CD14-positive monocyte (primary cell): ENCODE measurements around the gene ZNF223. TPM values are rescaled to one million over a fixed set of nuclear protein-coding genes. Genes with fewer than 3 reads are reported as not detected.

Experiments used
- DNase-seq, 3 donors: peaks; one replicate each; pipeline ENCODE4 v3.0.0-alpha.2; 2011 to 2022
- H2AFZ ChIP-seq: 2 replicates; pipeline ENCODE4 v1.6.0; 2012; ENCODE audit warnings: mild to moderate bottlenecking, low read depth, low read length, inconsistent platforms; ENCODE audit not compliant: insufficient read depth, poor library complexity, severe bottlenecking
- H3K27ac ChIP-seq, 2 donors: 1 replicate in 1 of 2; 2 replicates in 1 of 2; pipeline ENCODE4 v1.5.1; 2012 to 2013; ENCODE audit warnings: low read length in 2 of 2, control low read depth in 1 of 2, inconsistent platforms in 1 of 2, low read depth in 1 of 2, mild to moderate bottlenecking in 1 of 2
- H3K27me3 ChIP-seq, 2 donors: one replicate each; pipeline versions ENCODE4 v1.6.0 to v1.6.1; 2011 to 2013; ENCODE audit warnings: low read length in 2 of 2; ENCODE audit not compliant: control insufficient read depth in 2 of 2, insufficient read depth in 2 of 2
- H3K36me3 ChIP-seq, 2 donors: replicated peaks in 1 of 2; 1 replicate in 1 of 2; 2 replicates in 1 of 2; pipeline versions ENCODE4 v1.5.1 to v1.6.1; 2012 to 2013; ENCODE audit warnings: low read length in 2 of 2, control low read depth in 1 of 2, inconsistent platforms in 1 of 2, mild to moderate bottlenecking in 1 of 2; ENCODE audit not compliant: insufficient read depth in 2 of 2, control insufficient read depth in 1 of 2
- H3K4me1 ChIP-seq, 2 donors: 1 replicate in 1 of 2; 2 replicates in 1 of 2; pipeline versions ENCODE4 v1.5.1 to v1.6.1; 2012 to 2013; ENCODE audit warnings: low read length in 2 of 2, control low read depth in 1 of 2, inconsistent platforms in 1 of 2, mild to moderate bottlenecking in 1 of 2, moderate library complexity in 1 of 2; ENCODE audit not compliant: insufficient read depth in 2 of 2, control insufficient read depth in 1 of 2
- H3K4me2 ChIP-seq: replicated peaks from 2 replicates; pipeline ENCODE3; 2012; ENCODE audit warnings: low read length, moderate library complexity, mild to moderate bottlenecking; ENCODE audit not compliant: poor library complexity, severe bottlenecking; ENCODE audit errors: extremely low read depth
- H3K4me3 ChIP-seq, 3 experiments: fragments of 200-600 bp in 1 of 3; sonication (generic) in 1 of 3; replicated peaks in 1 of 3; 1 replicate in 2 of 3; 2 replicates in 1 of 3; pipeline ENCODE4 v1.5.1; 2011 to 2013; ENCODE audit warnings: low read length in 3 of 3, mild to moderate bottlenecking in 3 of 3, control low read depth in 2 of 3, low read depth in 2 of 3, inconsistent platforms in 1 of 3, moderate library complexity in 1 of 3
- H3K79me2 ChIP-seq: 2 replicates; pipeline ENCODE4 v1.6.0; 2012; ENCODE audit warnings: mild to moderate bottlenecking, control low read depth, inconsistent platforms, low read length, moderate library complexity; ENCODE audit not compliant: insufficient read depth
- H3K9ac ChIP-seq: 2 replicates; pipeline ENCODE4 v1.6.0; 2017; ENCODE audit warnings: low read length, mild to moderate bottlenecking; ENCODE audit not compliant: insufficient read depth, poor library complexity, severe bottlenecking
- H3K9me3 ChIP-seq, 2 donors: replicated peaks in 1 of 2; 1 replicate in 1 of 2; 2 replicates in 1 of 2; pipeline versions ENCODE4 v1.5.1 to v1.6.1; 2012 to 2013; ENCODE audit warnings: low read length in 2 of 2, control low read depth in 1 of 2; ENCODE audit not compliant: control insufficient read depth in 1 of 2, insufficient read depth in 1 of 2
- H4K20me1 ChIP-seq: 2 replicates; pipeline ENCODE4 v1.6.0; 2012; ENCODE audit warnings: mild to moderate bottlenecking, low read length, control low read depth, moderate library complexity; ENCODE audit not compliant: insufficient read depth
- H3K27ac Mint-ChIP-seq, 7 donors: one replicate each; pipeline ENCODE4 v1.8.0; 2020; ENCODE audit warnings: mild to moderate bottlenecking in 7 of 7, mixed read lengths in 7 of 7, moderate library complexity in 6 of 7, inconsistent platforms in 2 of 7
- H3K27me3 Mint-ChIP-seq, 3 donors: one replicate each; pipeline ENCODE4 v1.8.0; 2021 to 2022; ENCODE audit warnings: low read depth in 3 of 3, mild to moderate bottlenecking in 3 of 3, mixed read lengths in 3 of 3, moderate library complexity in 3 of 3, inconsistent platforms in 1 of 3
- H3K36me3 Mint-ChIP-seq, 2 donors: one replicate each; pipeline ENCODE4 v1.8.0; 2020; ENCODE audit warnings: mixed read lengths in 2 of 2, inconsistent platforms in 1 of 2, mild to moderate bottlenecking in 1 of 2
- H3K4me1 Mint-ChIP-seq: one replicate; pipeline ENCODE4 v1.8.0; 2020; ENCODE audit warnings: mild to moderate bottlenecking, mixed read lengths
- H3K4me3 Mint-ChIP-seq, 2 donors: one replicate each; pipeline ENCODE4 v1.8.0; 2020; ENCODE audit warnings: mild to moderate bottlenecking in 2 of 2, mixed read lengths in 2 of 2, moderate library complexity in 1 of 2
- H3K9me3 Mint-ChIP-seq, 7 donors: one replicate each; pipeline ENCODE4 v1.8.0; 2020 to 2022; ENCODE audit warnings: mixed read lengths in 7 of 7, mild to moderate bottlenecking in 6 of 7, moderate library complexity in 6 of 7, inconsistent platforms in 2 of 7
- CTCF ChIP-seq: fragments of 200-600 bp; IDR thresholded peaks from one replicate; pipeline ENCODE4 v1.8.0; 2022; ENCODE audit warnings: antibody characterized with exemption, mild to moderate bottlenecking
- WGBS: methylation state at CpG from one replicate; pipeline ENCODE4 v1.1.5; 2013; ENCODE audit warnings: missing lambda C conversion rate; ENCODE audit not compliant: insufficient coverage; 5-methylcytosine and 5-hydroxymethylcytosine counted together
- intact Hi-C, 2 donors: fragments of 100-400 bp; cut with micrococcal nuclease; formaldehyde crosslinking; loops; one replicate each; pipeline versions ENCODE4 v1.15.0 to v1.15.1; 2023
- polyA plus RNA-seq, 3 donors: library from polyadenylated mRNA; depleted of rRNA in 1 of 3; unstranded in 2 of 3; stranded (reverse) in 1 of 3; fragments of 300-500 nt in 2 of 3; fragments of >200 nt in 1 of 3; fragmentation: Illumina TruSeq in 2 of 3; gene quantifications; 1 replicate in 2 of 3; 2 replicates in 1 of 3; pipeline ENCODE4 v1.2.3, GENCODE V29; 2012 to 2021

Gene ZNF223
- polyA plus RNA-seq, 3 donors: 1.1 to 2.0 (median 1.2) TPM

GRCh38 chr19:44071824-44072542 is 20.1 kb downstream of the ZNF223 start, which contains the start of gene ZNF284:
Gene ZNF284 (plus strand): TSS chr19:44072159. CDS start chr19:44076390, 4,231 bp downstream.
- DNase-seq: peak; percentile 75 to 86 (median 77)
- peaks cover 3 to 4% (median 3%) of the 10 kb centered on the region in 3 donors for H3K27me3 Mint-ChIP-seq
- Histone ChIP-seq H3K9me3 (peaks cover 23 to 47% of the 10 kb centered on the region in 2 donors), H3K4me2 (peak within 1 kb of the TSS; percentile 88), H3K4me3 (peak within 1 kb of the TSS; percentile 77 to 82 (median 80)), H3K4me1 (peaks cover 16 to 17% of the 10 kb centered on the region in 2 donors), H2AFZ (peak within 1 kb of the TSS; percentile 98), H3K36me3 (peaks cover 0 to 7% of the 10 kb centered on the region in 2 donors), H3K27me3 (no peaks in the 10 kb centered on the region), H3K79me2 (no peaks in the 10 kb centered on the region), H4K20me1 (no peaks in the 10 kb centered on the region), H3K27ac (peak within 1 kb of the TSS; percentile 1 to 64), H3K9ac (peak within 1 kb of the TSS; percentile 17)
- peak within 1 kb of the TSS in 6 of 7 donors; percentile 9 to 83 (median 57) for H3K27ac Mint-ChIP-seq
- peaks cover 22% of the 10 kb centered on the region for H3K4me1 Mint-ChIP-seq
- H3K4me3 Mint-ChIP-seq: peak within 1 kb of the TSS; percentile 96 to 98
- H3K36me3 Mint-ChIP-seq: peaks cover 11% of the 10 kb centered on the region in 2 donors
- H3K9me3 Mint-ChIP-seq: peaks cover 31 to 64% (median 53%) of the 10 kb centered on the region in 7 donors
- under 1% methylated on average over 18 of the region's 40 CpGs for WGBS
- intact Hi-C loops: loop anchor here in 1 of 2 donors (10.0 kb wide), 1 partner anchor 247 kb away; the partner anchor contains the start of gene ZNF283
- no peak for TF ChIP-seq CTCF

GRCh38 chr19:44072543-44073401 is 20.9 kb downstream of the ZNF223 start:
- Histone ChIP-seq H4K20me1 (no peaks in the 10 kb centered on the region), H3K27me3 (no peaks in the 10 kb centered on the region), H3K79me2 (no peaks in the 10 kb centered on the region), H3K4me1 (peaks cover 16 to 17% of the 10 kb centered on the region in 2 donors), H3K9ac (peak overlapping the region; percentile 17), H3K36me3 (peaks cover 0 to 3% of the 10 kb centered on the region in 2 donors), H3K4me3 (peak overlapping the region; percentile 77 to 82 (median 80)), H2AFZ (peak overlapping the region; percentile 98), H3K27ac (no peak overlapping the region), H3K4me2 (peak overlapping the region; percentile 88), H3K9me3 (peaks cover 20 to 42% of the 10 kb centered on the region in 2 donors)
- H3K9me3 Mint-ChIP-seq: peaks cover 27 to 56% (median 50%) of the 10 kb centered on the region in 7 donors
- peaks cover 11% of the 10 kb centered on the region in 2 donors for H3K36me3 Mint-ChIP-seq
- no peak overlapping the region for H3K27ac Mint-ChIP-seq
- no peak for TF ChIP-seq CTCF
- intact Hi-C loops: loop anchor here in 1 of 2 donors (10.0 kb wide), 1 partner anchor 248 kb away; the partner anchor contains the start of gene ZNF283
- no peak for DNase-seq
- H3K4me1 Mint-ChIP-seq: peaks cover 22% of the 10 kb centered on the region
- peaks cover 3 to 4% (median 3%) of the 10 kb centered on the region in 3 donors for H3K27me3 Mint-ChIP-seq
- WGBS: 26% methylated on average over 10 of the region's 18 CpGs
- peak overlapping the region; percentile 96 to 98 for H3K4me3 Mint-ChIP-seq
